ENCODE data around the gene GFPT1. TPM values are rescaled to one million over a fixed set of nuclear protein-coding genes. Genes with fewer than 3 reads are reported as not detected.

The GFPT1 gene
- total RNA-seq, 1 donor from 2014 or later = 38.9 TPM

GRCh38 chr2:69305166-69305565 is 81.9 kb downstream of the GFPT1 start:
- DNase-seq (ENCODE audit: missing footprints) = no peak
- intact Hi-C loops (cut with DNase I) = loop anchor here (5.0 to 10.0 kb wide), 3 partner anchors 83 to 278 kb away; no protein-coding TSS in a partner anchor
- no peak for ATAC-seq

GRCh38 chr2:69304656-69305055 is 82.4 kb downstream of the GFPT1 start:
- DNase-seq (ENCODE audit: missing footprints) (no peak), ATAC-seq (no peak)
- intact Hi-C loops (cut with DNase I) = loop anchor here (5.0 to 10.0 kb wide), 3 partner anchors 82 to 277 kb away; no protein-coding TSS in a partner anchor

- no peak for ATAC-seq
- DNase-seq (ENCODE audit: missing footprints) = no peak
- intact Hi-C loops (cut with DNase I) = loop anchor here (10.0 kb wide), 1 partner anchor 126 kb away; no protein-coding TSS in a partner anchor
Observed at GRCh38 chr2:69300650-69301049, 86.4 kb downstream of the GFPT1 start.

- ATAC-seq (peak; percentile 49), DNase-seq (ENCODE audit: missing footprints) (no peak)
- intact Hi-C loops (cut with DNase I) = loop anchor here (10.0 kb wide), 1 partner anchor 125 kb away; no protein-coding TSS in a partner anchor
Observed at GRCh38 chr2:69299772-69300516, 87.1 kb downstream of the GFPT1 start.

- DNase-seq (ENCODE audit: missing footprints) (no peak), ATAC-seq (no peak)
- intact Hi-C loops (cut with DNase I) = no loop called here
Observed at GRCh38 chr2:69298862-69299261, 88.2 kb downstream of the GFPT1 start.

- no peak for ATAC-seq
- DNase-seq (ENCODE audit: missing footprints) = no peak
- intact Hi-C loops (cut with DNase I) = no loop called here
Observed at GRCh38 chr2:69298261-69298660, 88.8 kb downstream of the GFPT1 start.

- intact Hi-C loops (cut with DNase I) = no loop called here
- no peak for ATAC-seq
- DNase-seq (ENCODE audit: missing footprints) = no peak
Observed at GRCh38 chr2:69297216-69297615, 89.8 kb downstream of the GFPT1 start.

GRCh38 chr2:69296421-69296820 is 90.6 kb downstream of the GFPT1 start:
- DNase-seq (ENCODE audit: missing footprints) (no peak), ATAC-seq (no peak)
- intact Hi-C loops (cut with DNase I) = no loop called here

GRCh38 chr2:69292256-69292655 is 94.8 kb downstream of the GFPT1 start:
- ATAC-seq (no peak), DNase-seq (ENCODE audit: missing footprints) (no peak)
- intact Hi-C loops (cut with DNase I) = no loop called here

- intact Hi-C loops (cut with DNase I) = no loop called here
- peak; percentile 17 for ATAC-seq
Observed at GRCh38 chr2:69291721-69292120, 95.3 kb downstream of the GFPT1 start.

GRCh38 chr2:69291004-69291650 is 95.9 kb downstream of the GFPT1 start:
- intact Hi-C loops (cut with DNase I) = no loop called here
- no peak for DNase-seq (ENCODE audit: missing footprints)
- ATAC-seq = peak; percentile 62

More at GRCh38 chr2:69291721-69292120, 95.3 kb downstream of the GFPT1 start:
- no peak for DNase-seq (ENCODE audit: missing footprints)

- ATAC-seq = no peak
Observed at GRCh38 chr2:69288429-69288828, 98.6 kb downstream of the GFPT1 start.

GRCh38 chr2:69287544-69287943 is 99.5 kb downstream of the GFPT1 start:
- intact Hi-C loops (cut with DNase I) = no loop called here
- ATAC-seq = no peak
- no peak for DNase-seq (ENCODE audit: missing footprints)

More at GRCh38 chr2:69288429-69288828, 98.6 kb downstream of the GFPT1 start:
- intact Hi-C loops (cut with DNase I) = no loop called here
- DNase-seq (ENCODE audit: missing footprints) = no peak

GRCh38 chr2:69285379-69285894 is 101.6 kb downstream of the GFPT1 start:
- ATAC-seq = no peak
- no peak for DNase-seq (ENCODE audit: missing footprints)
- intact Hi-C loops (cut with DNase I) = no loop called here

GRCh38 chr2:69280796-69281412 is 106.1 kb downstream of the GFPT1 start:
- DNase-seq (ENCODE audit: missing footprints) = no peak
- no peak for ATAC-seq
- intact Hi-C loops (cut with DNase I) = no loop called here

GRCh38 chr2:69279931-69280681 is 106.9 kb downstream of the GFPT1 start:
- intact Hi-C loops (cut with DNase I) = no loop called here
- DNase-seq (ENCODE audit: missing footprints) (no peak), ATAC-seq (no peak)

- ATAC-seq (no peak), DNase-seq (ENCODE audit: missing footprints) (no peak)
- intact Hi-C loops (cut with DNase I) = no loop called here
Observed at GRCh38 chr2:69279211-69279610, 107.8 kb downstream of the GFPT1 start.

GRCh38 chr2:69278366-69278765 is 108.7 kb downstream of the GFPT1 start:
- no peak for ATAC-seq
- intact Hi-C loops (cut with DNase I) = no loop called here
- no peak for DNase-seq (ENCODE audit: missing footprints)

GRCh38 chr2:69275490-69275889 is 111.5 kb downstream of the GFPT1 start:
- ATAC-seq = no peak
- DNase-seq (ENCODE audit: missing footprints) = no peak
- intact Hi-C loops (cut with DNase I) = no loop called here
